HG03460 (cell line): ENCODE measurements around the gene DMC1.

Experiments
- ATAC-seq: cut with Tn5 transposase; IDR thresholded peaks from one replicate; pipeline ENCODE4 v1.9.1; 2021; ENCODE audit not compliant: unreplicated experiment

The DMC1 gene

GRCh38 chr22:38567531-38568285 lies 2.3 kb downstream of the DMC1 start:
- ATAC-seq, result no peak

- ATAC-seq, result no peak
These were observed 3.1 kb downstream of the DMC1 start for GRCh38 chr22:38566726-38567504.

DNA sequence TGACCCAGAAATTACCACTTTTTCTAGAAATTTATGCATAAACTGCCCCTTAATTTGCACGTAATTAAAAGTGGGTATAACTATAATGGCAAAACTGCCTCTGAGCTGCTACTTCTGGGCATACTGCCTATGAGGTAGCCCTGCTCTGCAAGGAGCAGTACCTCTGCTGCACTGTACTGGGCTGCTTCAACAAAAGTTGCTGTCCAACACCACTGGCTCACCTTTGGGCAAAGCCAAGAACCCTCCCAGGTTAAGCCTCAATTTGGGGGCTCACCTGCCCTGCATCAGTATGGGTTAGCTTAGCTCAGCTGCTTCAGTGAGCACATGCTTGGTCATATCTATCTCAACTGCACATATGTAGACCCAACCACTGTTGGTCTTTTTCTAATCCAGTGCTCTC lies 4.5 kb downstream of the DMC1 start:
- no peak for ATAC-seq

DNA sequence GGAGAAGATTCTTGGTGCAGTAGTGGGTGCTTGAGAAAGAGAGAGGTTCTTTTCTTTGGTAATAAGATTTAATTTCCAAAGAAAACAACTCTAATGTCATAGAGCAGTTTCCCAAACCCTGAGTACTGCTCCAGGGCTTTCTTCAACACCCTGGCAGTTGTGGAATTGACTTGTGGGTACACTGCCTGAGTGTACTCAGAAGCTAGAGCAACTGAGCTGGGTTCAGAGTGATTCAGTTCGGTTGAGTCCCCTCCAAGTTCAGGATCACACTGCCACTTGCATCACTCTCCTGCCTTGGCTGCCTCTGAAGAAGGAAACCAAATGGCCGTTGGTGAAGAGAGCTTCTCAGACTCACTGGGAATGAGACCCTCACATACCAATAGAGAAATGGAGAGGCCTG lies 5.3 kb downstream of the DMC1 start:
- ATAC-seq, result no peak

DNA sequence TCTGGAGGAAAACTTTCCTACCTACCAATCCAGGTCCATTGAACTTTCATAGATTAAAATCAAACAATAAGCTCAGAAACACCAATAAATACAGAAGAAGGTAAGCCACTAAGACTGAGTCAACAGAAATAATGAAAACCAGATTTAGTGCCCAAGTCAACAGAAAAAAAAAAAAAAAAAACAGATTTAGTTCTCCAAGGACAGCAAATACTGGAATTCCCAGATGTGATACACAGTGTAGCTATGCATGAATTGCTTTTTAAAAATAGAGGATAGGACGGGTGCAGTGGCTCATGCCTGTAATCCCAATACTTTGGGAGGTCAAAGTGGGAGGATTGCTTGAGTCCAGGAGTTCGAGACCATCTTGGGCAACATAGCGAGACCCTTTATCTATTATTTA lies 15.7 kb downstream of the DMC1 start:
- ATAC-seq, result no peak

DNA sequence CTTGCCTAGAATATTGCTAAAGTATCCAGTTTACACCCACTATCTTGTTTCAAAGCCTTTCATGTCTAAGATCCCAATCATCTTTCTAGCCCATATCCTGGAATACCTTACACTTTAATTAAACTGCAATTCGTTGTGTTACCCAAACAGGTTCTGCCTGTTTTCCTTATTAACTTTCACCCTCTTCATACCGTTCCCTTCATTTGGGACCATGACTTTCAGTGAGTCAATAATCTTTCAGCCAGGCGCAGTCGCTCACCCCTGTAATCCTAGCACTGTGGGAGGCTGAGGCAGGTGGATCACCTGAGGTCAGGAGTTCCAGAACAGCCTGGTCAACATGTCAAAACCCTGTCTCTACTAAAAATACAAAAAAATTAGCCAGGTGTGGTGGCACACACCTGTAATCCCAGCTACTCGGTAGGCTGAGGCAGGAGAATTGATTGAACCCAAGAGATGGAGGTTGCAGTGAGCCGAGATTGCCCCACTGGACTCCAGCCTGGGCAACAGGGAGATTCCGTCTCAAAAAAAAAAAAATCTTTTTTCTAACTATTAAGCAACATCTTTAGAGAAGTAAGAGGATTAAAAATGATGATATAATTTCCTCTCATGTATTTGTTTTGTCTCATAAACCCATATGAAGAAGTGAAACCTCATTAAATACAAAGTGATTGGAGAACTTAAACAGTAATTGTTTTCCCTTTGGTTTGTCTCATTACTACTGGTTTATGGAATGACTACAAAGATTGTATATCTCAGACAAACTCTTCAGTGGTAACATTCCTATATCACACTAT lies 20.7 kb downstream of the DMC1 start:
- ATAC-seq, result no peak

GRCh38 chr22:38540701-38541100 lies 29.3 kb downstream of the DMC1 start:
- ATAC-seq, result no peak

DNA sequence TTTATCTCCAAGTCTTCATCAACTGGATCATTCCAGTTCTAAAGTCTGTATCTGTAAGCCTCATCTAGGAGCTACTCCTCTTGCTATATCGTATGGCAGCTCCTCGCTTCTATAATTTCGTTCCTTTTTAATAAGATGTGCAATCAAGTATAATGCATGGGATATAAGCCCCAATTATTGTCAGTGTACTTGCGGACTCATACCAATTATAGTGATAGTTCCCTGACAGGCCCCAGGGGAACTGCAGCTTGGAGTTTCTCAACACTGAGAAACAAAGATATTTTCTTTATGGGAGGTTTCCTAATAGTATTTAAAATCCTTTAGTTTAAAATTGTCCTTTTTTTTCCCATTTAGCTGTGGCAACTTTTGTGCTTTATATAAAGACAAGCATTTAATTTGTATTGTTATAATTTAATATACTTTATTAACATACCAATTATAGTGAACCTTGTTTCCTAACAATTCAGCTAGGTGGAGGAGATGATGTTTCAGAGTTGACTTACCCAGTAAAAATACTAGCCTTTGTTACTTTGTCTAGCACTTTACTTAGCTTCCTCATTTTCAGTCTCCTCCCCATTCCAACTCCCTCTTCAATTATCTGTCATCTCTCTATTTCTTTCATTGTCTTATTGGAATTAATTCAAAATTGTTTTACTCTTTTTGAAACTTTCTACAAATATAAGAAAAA lies 38.6 kb downstream of the DMC1 start:
- ATAC-seq, result no peak

DNA sequence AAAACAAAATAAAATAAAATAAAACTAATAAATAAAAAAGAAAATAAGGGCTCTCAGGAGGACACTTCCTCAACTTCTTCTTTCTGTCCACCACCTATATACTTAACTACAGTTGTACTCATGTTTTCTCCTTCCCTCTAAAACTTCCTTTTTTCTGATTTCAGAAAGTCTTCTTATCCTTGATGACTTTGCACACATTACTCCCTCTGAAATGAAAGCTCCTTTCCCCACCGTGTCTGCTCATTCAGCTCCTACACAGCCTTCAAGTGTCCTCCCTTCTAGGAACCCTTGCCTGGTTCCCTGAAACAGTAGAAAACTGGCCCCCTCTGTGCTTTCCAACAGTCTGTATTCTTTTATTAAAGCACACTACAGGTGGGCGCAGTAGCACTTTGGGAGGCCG lies 45.6 kb downstream of the DMC1 start:
- ATAC-seq, result no peak

DNA sequence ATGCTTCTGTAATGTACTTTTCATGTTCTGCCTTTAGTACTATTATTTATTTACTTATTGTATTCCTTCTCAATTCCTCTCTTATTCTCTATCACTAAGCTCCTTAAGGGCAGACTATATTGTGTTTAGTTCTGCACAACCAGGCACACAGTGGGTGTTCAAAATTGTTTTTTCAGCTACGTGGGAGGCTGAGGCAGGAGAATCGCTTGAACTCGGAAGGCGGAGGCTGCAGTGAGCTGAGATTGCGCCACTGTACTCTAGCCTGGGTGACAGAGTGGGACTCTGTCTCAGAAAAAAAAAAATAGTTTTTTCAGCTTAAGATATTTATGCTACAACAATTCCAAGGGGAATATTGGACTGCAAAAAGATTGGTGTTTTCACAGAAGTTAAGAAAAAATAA lies 46.5 kb downstream of the DMC1 start:
- no peak for ATAC-seq

GRCh38 chr22:38523029-38523428 lies 47.0 kb downstream of the DMC1 start:
- no peak for ATAC-seq

DNA sequence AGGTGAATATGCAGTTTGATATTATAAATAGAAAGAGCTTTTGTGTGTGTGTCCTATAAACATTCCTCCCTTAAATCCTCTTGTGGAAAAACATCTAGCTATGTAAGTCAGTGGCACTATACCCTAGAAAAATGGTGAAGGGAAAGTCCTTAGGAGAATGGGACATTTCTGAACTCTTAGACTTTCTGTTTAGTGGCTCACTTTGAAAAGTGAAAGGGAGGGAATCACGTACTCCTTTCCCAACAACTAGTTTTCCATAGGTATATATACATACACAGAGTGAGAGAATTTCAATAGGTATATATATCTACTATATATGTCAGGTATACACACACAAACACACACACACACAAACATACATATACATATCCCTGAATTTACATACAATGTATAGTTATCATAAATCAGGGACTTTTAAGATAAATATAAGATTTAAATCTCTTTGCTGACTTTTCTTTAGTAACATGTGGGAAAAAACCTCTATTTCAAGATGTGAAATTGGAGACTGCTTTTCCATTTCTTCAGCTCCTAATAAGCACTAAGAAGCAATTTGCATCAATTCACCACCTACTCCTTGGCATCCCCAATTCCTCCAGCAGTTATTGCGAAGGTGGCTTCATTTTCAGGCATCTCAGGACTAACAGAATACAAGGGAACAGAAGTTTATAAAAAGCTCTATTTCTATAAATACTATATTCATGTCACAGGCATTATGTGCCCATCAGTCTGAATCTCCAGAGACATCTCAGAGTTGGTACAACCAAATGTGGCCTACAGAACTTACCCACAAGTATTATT lies 50.3 kb downstream of the DMC1 start:
- no peak for ATAC-seq

DNA sequence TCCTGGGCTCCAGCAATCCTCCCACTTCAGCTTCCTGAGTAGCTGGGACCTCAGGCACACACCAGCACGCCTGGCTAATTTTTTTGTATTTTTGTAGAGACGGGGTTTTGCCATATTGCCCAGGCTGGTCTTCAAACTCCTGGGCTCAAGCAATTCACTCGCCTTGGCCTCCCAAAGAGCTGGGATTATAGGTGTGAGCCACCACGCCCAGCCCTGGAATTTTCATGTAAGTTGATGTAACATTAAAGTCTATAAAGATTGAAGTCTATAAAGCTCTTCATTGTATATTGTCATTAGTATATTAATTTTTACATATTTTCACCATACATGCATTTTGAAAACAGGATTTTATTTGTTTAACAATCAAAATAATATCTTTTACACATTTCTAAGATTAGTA lies 51.4 kb downstream of the DMC1 start:
- ATAC-seq, result no peak

DNA sequence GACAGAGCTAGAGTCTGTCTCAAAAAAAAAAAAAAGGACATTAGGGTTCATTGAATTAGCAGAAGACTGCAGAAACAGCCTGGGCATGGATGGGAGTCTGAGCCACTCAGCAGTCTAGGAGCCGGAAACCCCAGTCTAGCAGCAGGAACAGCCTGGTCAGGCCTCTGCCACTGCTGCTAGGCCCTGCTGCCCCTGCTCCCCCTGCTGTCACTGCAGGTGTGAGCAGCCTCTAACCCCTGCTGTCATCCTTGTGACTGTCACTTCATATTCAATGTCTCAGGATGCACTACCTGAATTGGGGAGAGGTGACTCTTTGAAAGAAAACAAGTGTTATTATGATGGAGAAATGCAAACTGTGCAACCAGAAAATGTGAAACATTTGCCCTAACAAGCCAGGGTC lies 56.9 kb downstream of the DMC1 start:
- no peak for ATAC-seq

DNA sequence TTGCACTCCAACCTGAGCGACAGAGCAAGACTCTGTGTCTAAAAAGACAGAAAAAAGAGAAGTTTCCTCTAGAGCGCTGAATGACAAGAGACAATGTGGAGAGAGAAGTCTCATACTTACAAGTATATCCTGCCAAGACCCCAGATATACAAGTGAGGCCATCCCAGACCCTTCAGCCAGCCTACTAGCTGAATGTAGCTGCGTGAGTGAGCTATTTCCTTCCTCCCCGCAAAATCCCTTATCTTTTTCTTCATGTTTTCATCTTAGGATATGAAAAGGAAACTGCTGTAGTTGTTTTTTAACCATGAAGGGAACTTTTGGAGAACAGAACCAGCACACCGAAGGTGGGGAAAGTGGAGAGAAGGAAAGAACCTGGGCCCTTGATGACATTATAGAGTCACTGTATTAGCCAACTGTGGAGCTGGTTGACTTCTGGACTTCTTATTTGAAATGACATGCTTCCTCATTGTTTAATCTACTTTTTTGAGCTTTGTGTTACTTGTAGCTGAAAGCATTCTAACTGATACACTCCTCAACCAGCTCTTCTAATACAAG lies 59.5 kb downstream of the DMC1 start:
- ATAC-seq, result no peak

- peak; percentile 81 for ATAC-seq
These were observed 63.6 kb downstream of the DMC1 start, which contains the start of gene DDX17 for GRCh38 chr22:38506118-38506962. Gene DDX17, minus strand, starts transcription at chr22:38506311.

GRCh38 chr22:38505541-38506117 lies 64.4 kb downstream of the DMC1 start:
- peak; percentile 14 for ATAC-seq

GRCh38 chr22:38504731-38505540 lies 65.0 kb downstream of the DMC1 start:
- ATAC-seq, result no peak
